H1 (cell line): ENCODE measurements around the gene MPP3. TPM values are rescaled to one million over a fixed set of nuclear protein-coding genes. Genes with fewer than 3 reads are reported as not detected.

Experiments used
- BRCA1 ChIP-seq: IDR thresholded peaks from 2 replicates; pipeline ENCODE4 v1.6.1; 2012; ENCODE audit warnings: low read depth, low read length, improper control_type of control experiment
- CBX5 ChIP-seq: fragments of 300-800, 300-1000 bp; sonication (generic); IDR thresholded peaks from 2 replicates; pipeline ENCODE4 v1.7.1; 2016; ENCODE audit warnings: antibody characterized with exemption, low read length, low read depth
- PHF8 ChIP-seq: fragments of 200-600 bp; sonication (generic); conservative IDR thresholded peaks from 2 replicates; pipeline ENCODE4 v1.7.1; 2012; ENCODE audit warnings: low read depth, mild to moderate bottlenecking, inconsistent platforms, low read length, moderate library complexity
- USF2 ChIP-seq: IDR thresholded peaks from 2 replicates; pipeline ENCODE4 v1.6.1; 2011; ENCODE audit warnings: low read length, improper control_type of control experiment
- ZNF274 ChIP-seq: IDR thresholded peaks from 2 replicates; pipeline ENCODE4 v1.7.0; 2012; ENCODE audit warnings: low read length, borderline replicate concordance; ENCODE audit errors: extremely low read depth
- polyA plus RNA-seq, 7 experiments: library from polyadenylated mRNA; depleted of rRNA in 3 of 7; stranded (reverse) in 5 of 7; unstranded in 2 of 7; fragments of >200 nt in 5 of 7; fragments of 200-250 nt in 2 of 7; gene quantifications; 1 replicate in 5 of 7; 2 replicates in 1 of 7; 4 replicates in 1 of 7; pipeline versions ENCODE4 v1.2.1 to v1.2.3, GENCODE V29; 2011 to 2013; ENCODE audit warnings: missing spikeins in 2 of 7, mixed read lengths in 2 of 7
- total RNA-seq: library from RNA; stranded (reverse); fragmentation: NEBNext Ultra II Directional; extraction: Animal tissue kit (Norgen Biotek cat#: 25700); gene quantifications from 2 replicates; pipeline ENCODE4 v1.2.1, GENCODE V29; 2021

Gene MPP3
- total and polyA plus RNA-seq, 2 of the 8 experiments (the other 6 are each of a cell fraction or from before 2014, with no cell fraction given) = 3.1 to 6.1 TPM

- TF ChIP-seq BRCA1 (no peak), ZNF274 (no peak), USF2 (no peak), CBX5 (no peak), PHF8 (no peak)
Measured at GRCh38 chr17:43768382-43768781, 64.6 kb downstream of the MPP3 start (continued).
